ENCODE results near the gene CBFA2T2. TPM values are rescaled to one million over a fixed set of nuclear protein-coding genes. Genes with fewer than 3 reads are reported as not detected.

Gene CBFA2T2
- total and polyA plus RNA-seq, 2 donors (not counting 3 experiments of a cell fraction or from before 2014, with no cell fraction given) = 10.7 to 12.1 TPM

DNA sequence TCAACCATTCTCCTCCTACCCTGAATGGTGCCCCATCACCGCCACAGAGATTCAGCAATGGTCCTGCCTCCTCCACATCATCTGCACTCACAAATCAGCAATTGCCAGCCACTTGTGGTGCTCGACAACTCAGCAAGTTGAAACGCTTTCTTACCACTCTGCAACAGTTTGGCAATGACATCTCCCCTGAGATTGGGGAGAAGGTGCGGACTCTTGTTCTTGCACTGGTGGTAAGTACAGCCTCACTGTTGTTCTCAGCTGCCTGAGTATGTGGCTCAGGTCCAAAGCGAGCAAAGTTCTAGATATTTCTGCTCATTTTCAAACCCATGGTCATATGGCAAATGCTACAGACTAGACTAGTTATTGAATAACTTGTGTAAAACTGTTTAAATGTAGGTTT is 121.2 kb downstream of the CBFA2T2 start:
- ChIA-PET CTCF (no interaction called here), POLR2A (no interaction called here)
- no peak overlapping the region for H2AFZ ChIP-seq (ENCODE audit: low read depth, low read length)
- no peaks in the 10 kb centered on the region for H3K9me1 ChIP-seq (replicated peaks; ENCODE audit: control insufficient read depth, extremely low read depth, insufficient read depth, low read length)
- H3K9ac ChIP-seq (replicated peaks; ENCODE audit: extremely low read depth, insufficient read depth, low read length) = no peak overlapping the region
- FAIRE-seq = no peak
- dilution Hi-C loops (cut with MboI; ENCODE audit: extremely low pct_ligation_motif_present, low sequenced_read_pairs) = no loop called here
- intact Hi-C loops (cut with micrococcal nuclease) = no loop called here
- no peak for DNase-seq (ENCODE audit: low read depth, low spot score)
- no peak overlapping the region for H3K27ac ChIP-seq (ENCODE audit: insufficient read depth, low read depth, low read length)
- H3K36me3 ChIP-seq (ENCODE audit: control insufficient read depth in 2 of 2, extremely low read depth in 1 of 2, insufficient read depth in 2 of 2, low read length in 2 of 2) = peaks cover 0 to 6% of the 10 kb centered on the region in 2 experiments
- H3K9me3 ChIP-seq (replicated peaks; ENCODE audit: control insufficient read depth, insufficient read depth, low read length) = no peaks in the 10 kb centered on the region
- BruUV-seq (replicated peaks) = no TSS peak
- no peaks in the 10 kb centered on the region for H3K79me2 ChIP-seq (ENCODE audit: control insufficient read depth, insufficient read depth, low read length)
- H3K4me3 ChIP-seq (replicated peaks in 1 of 3; ENCODE audit: insufficient read depth in 1 of 3, low read depth in 1 of 3, low read length in 3 of 3) = no peak overlapping the region
- TF ChIP-seq, protein P1, sequence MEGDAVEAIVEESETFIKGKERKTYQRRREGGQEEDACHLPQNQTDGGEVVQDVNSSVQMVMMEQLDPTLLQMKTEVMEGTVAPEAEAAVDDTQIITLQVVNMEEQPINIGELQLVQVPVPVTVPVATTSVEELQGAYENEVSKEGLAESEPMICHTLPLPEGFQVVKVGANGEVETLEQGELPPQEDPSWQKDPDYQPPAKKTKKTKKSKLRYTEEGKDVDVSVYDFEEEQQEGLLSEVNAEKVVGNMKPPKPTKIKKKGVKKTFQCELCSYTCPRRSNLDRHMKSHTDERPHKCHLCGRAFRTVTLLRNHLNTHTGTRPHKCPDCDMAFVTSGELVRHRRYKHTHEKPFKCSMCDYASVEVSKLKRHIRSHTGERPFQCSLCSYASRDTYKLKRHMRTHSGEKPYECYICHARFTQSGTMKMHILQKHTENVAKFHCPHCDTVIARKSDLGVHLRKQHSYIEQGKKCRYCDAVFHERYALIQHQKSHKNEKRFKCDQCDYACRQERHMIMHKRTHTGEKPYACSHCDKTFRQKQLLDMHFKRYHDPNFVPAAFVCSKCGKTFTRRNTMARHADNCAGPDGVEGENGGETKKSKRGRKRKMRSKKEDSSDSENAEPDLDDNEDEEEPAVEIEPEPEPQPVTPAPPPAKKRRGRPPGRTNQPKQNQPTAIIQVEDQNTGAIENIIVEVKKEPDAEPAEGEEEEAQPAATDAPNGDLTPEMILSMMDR (IDR thresholded peaks at IDR 0.05; ENCODE audit: extremely low read depth in 1 of 2, insufficient read depth in 1 of 2, low read depth in 1 of 2, low read length in 2 of 2) = no peak
- no peak for TF ChIP-seq FOS (IDR thresholded peaks at IDR 0.05; ENCODE audit: borderline replicate concordance, insufficient read depth, low read length)
- TF ChIP-seq MYC (IDR thresholded peaks at IDR 0.05; ENCODE audit: low read depth, low read length) = no peak
- no peak for TF ChIP-seq JUN (IDR thresholded peaks at IDR 0.05; ENCODE audit: borderline replicate concordance, insufficient read depth, insufficient read length, low read depth)
- no peak for TF ChIP-seq EZH2 (IDR thresholded peaks at IDR 0.05; ENCODE audit: borderline replicate concordance, low read depth, low read length, severe bottlenecking)
- TF ChIP-seq MAX (IDR thresholded peaks at IDR 0.05; ENCODE audit: insufficient read depth, insufficient read length) = no peak
- no peaks in the 10 kb centered on the region for H3K4me1 ChIP-seq (ENCODE audit: control insufficient read depth, extremely low read depth, insufficient read depth, low read length)
- H4K20me1 ChIP-seq (replicated peaks; ENCODE audit: control insufficient read depth, extremely low read depth, insufficient read depth, low read length) = no peaks in the 10 kb centered on the region
- H3K4me2 ChIP-seq (ENCODE audit: insufficient read depth, low read length) = no peak overlapping the region
- H3K27me3 ChIP-seq (ENCODE audit: control insufficient read depth in 2 of 2, insufficient read depth in 2 of 2, low read length in 2 of 2) = no peaks in the 10 kb centered on the region
